Gastrocnemius medialis (tissue), 4 donors: ENCODE measurements around the gene PDZD7. TPM values are rescaled to one million over a fixed set of nuclear protein-coding genes. Genes with fewer than 3 reads are reported as not detected.

Experiments used
- ATAC-seq, 2 donors: fragments of 150-250 bp; one replicate each; pipeline ENCODE4 v1.9.1; 2016
- DNase-seq, 2 donors: peaks; one replicate each; pipeline ENCODE4 v3.0.0-alpha.2; 2019
- H3K27ac ChIP-seq, 4 donors: fragments of 200-600 bp; sonication (generic); 1 replicate in 1 of 4; 2 replicates in 3 of 4; pipeline ENCODE4 v1.5.1; 2016 to 2018; ENCODE audit warnings: mild to moderate bottlenecking in 2 of 4, moderate library complexity in 1 of 4
- H3K27me3 ChIP-seq, 3 donors: fragments of 200-600 bp; sonication (generic) in 2 of 3; 1 replicate in 1 of 3; 2 replicates in 2 of 3; pipeline versions ENCODE4 v1.5.1 to v1.6.0; 2016 to 2019; ENCODE audit warnings: mild to moderate bottlenecking in 1 of 3, moderate library complexity in 1 of 3
- H3K36me3 ChIP-seq, 2 donors: fragments of 200-600 bp; sonication (generic) in 1 of 2; one replicate each; pipeline ENCODE4 v1.5.1; 2017 to 2018
- H3K4me1 ChIP-seq, 2 donors: fragments of 200-600 bp; sonication (generic) in 1 of 2; one replicate each; pipeline ENCODE4 v1.5.1; 2016 to 2017; ENCODE audit warnings: mild to moderate bottlenecking in 2 of 2
- H3K4me3 ChIP-seq, 4 donors: fragments of 200-600 bp; sonication (generic) in 3 of 4; 1 replicate in 1 of 4; 2 replicates in 3 of 4; pipeline ENCODE4 v1.5.1; 2016 to 2019; ENCODE audit warnings: mild to moderate bottlenecking in 2 of 4
- H3K9me3 ChIP-seq, 3 donors: fragments of 200-600 bp; sonication (generic) in 2 of 3; 1 replicate in 1 of 3; 2 replicates in 2 of 3; pipeline ENCODE4 v1.5.1; 2016 to 2019
- POLR2A ChIP-seq, 2 donors: fragments of 450-650 bp; IDR thresholded peaks; one replicate each; pipeline ENCODE4 v1.6.1; 2017; ENCODE audit warnings: antibody characterized with exemption in 2 of 2, mild to moderate bottlenecking in 2 of 2, moderate library complexity in 2 of 2
- in situ Hi-C, 4 donors: fragments of 200-750 bp; cut with MboI; loops; one replicate each; pipeline versions ENCODE4 v1.15.0 to v1.8.0; 2017; ENCODE audit warnings: low sequenced_read_pairs in 4 of 4
- intact Hi-C: fragments of 100-400 bp; cut with DNase I; formaldehyde crosslinking; loops from one replicate; pipeline ENCODE4 v1.15.1; 2023; ENCODE audit warnings: low total_unique reads
- total RNA-seq, 4 donors: library from RNA; depleted of rRNA; stranded (reverse); fragments of >200 nt; gene quantifications; one replicate each; pipeline versions ENCODE4 v1.1.0 to v1.2.3, GENCODE V29; 2016
- TF ChIP-seq, protein P1 (sequence below), 5 experiments: fragments of 450-650 bp in 3 of 5; fragments of 200-600 bp in 2 of 5; sonication (generic) in 2 of 5; IDR thresholded peaks in 4 of 5; conservative IDR thresholded peaks in 1 of 5; 1 replicate in 4 of 5; 2 replicates in 1 of 5; pipeline ENCODE4 v1.5.1; 2016 to 2019; ENCODE audit warnings: antibody characterized with exemption in 5 of 5, mild to moderate bottlenecking in 3 of 5, moderate library complexity in 3 of 5

The PDZD7 gene
- total RNA-seq, 4 donors from 2014 or later: 0.11 TPM; not detected in 3

DNA sequence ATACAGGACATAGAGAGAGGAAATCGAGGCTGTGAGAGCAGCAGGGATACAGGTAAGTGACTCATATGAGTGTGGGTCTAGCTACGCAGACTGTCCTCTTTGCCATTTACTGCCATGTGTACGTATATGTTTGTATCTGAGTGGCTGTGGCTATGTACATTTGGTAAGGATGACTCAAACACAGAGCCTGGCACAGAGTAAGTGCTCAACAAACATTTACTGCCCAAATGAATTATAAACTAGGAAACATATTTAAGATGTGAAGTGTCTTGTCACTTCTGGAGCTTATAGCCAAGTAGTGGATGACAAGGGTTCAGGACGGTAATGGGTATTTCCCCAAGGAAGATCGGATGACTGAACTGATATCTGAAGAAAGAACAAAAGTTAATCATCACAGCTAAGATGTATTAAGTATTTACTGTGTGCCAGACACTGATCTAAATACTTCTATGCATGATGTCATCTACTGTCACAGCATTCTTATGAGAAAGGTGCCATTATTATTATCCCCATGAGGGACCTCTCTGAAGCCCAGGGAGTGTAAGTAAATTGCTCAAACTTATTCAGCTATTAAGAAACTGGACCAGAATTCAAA lies 49.7 kb downstream of the PDZD7 start:
- H3K27me3 ChIP-seq: no peaks in the 10 kb centered on the region
- no peak for TF ChIP-seq POLR2A (IDR thresholded peaks at IDR 0.05)
- TF ChIP-seq, protein P1, sequence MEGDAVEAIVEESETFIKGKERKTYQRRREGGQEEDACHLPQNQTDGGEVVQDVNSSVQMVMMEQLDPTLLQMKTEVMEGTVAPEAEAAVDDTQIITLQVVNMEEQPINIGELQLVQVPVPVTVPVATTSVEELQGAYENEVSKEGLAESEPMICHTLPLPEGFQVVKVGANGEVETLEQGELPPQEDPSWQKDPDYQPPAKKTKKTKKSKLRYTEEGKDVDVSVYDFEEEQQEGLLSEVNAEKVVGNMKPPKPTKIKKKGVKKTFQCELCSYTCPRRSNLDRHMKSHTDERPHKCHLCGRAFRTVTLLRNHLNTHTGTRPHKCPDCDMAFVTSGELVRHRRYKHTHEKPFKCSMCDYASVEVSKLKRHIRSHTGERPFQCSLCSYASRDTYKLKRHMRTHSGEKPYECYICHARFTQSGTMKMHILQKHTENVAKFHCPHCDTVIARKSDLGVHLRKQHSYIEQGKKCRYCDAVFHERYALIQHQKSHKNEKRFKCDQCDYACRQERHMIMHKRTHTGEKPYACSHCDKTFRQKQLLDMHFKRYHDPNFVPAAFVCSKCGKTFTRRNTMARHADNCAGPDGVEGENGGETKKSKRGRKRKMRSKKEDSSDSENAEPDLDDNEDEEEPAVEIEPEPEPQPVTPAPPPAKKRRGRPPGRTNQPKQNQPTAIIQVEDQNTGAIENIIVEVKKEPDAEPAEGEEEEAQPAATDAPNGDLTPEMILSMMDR (IDR thresholded peaks at IDR 0.05 in 4 of 5, conservative IDR thresholded peaks at IDR 0.05 in 1 of 5): no peak
- peaks cover 8 to 11% of the 10 kb centered on the region in 2 donors for H3K4me1 ChIP-seq
- no peak for DNase-seq
- intact Hi-C loops: no loop called here
- H3K36me3 ChIP-seq: peaks cover 0 to 33% of the 10 kb centered on the region in 2 donors
- in situ Hi-C loops: no loop called here
- H3K27ac ChIP-seq: no peak overlapping the region
- no peaks in the 10 kb centered on the region for H3K9me3 ChIP-seq
- H3K4me3 ChIP-seq: no peak overlapping the region
- no peak for ATAC-seq

DNA sequence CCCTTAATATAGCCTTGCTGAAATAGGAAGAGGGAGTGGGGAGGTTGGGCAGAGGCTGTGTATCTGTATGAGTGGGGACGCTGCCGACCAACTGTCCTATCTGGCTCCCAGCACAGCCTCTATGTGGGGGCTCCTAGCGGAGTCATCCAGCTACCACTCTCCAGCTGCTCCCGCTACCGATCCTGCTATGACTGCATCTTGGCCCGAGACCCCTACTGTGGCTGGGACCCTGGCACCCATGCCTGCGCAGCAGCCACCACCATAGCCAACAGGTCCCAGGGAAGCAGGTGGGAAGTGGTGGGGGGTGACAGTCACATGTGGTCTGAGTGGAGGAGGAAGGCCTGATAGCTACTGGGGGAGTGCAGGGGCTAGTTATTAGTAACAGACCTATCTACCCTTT lies 50.2 kb downstream of the PDZD7 start:
- Histone ChIP-seq H3K27me3 (no peaks in the 10 kb centered on the region), H3K36me3 (peaks cover 0 to 27% of the 10 kb centered on the region in 2 donors), H3K9me3 (no peaks in the 10 kb centered on the region), H3K4me1 (peaks cover 3 to 5% of the 10 kb centered on the region in 2 donors), H3K27ac (no peak overlapping the region), H3K4me3 (no peak overlapping the region)
- ATAC-seq (no peak), DNase-seq (no peak)
- in situ Hi-C loops: no loop called here
- intact Hi-C loops: no loop called here
- TF ChIP-seq, protein P1 (IDR thresholded peaks at IDR 0.05 in 4 of 5, conservative IDR thresholded peaks at IDR 0.05 in 1 of 5): no peak
- TF ChIP-seq POLR2A (IDR thresholded peaks at IDR 0.05): no peak

DNA sequence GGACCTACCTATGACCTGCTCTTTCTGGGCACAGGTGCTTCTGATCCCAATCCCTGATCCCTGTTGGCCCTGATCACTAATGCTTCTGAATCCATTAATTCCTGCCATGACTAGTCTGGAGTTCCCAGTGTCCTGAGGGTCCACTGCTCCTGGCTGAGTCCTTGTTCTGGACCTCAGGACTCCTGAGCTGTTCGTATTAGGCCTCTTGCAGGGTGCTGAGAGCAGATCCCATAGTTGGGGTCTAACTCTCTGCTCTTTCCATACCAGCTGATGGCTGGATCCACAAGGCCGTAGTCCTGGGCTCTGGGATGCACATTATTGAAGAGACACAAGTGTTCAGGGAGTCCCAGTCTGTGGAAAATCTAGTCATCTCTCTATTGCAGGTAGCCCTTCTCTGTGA lies 50.6 kb downstream of the PDZD7 start:
- Histone ChIP-seq H3K4me1 (peaks cover 0 to 1% of the 10 kb centered on the region in 2 donors), H3K9me3 (no peaks in the 10 kb centered on the region), H3K27me3 (no peaks in the 10 kb centered on the region), H3K4me3 (no peak overlapping the region), H3K27ac (no peak overlapping the region), H3K36me3 (peaks cover 0 to 23% of the 10 kb centered on the region in 2 donors)
- no peak for ATAC-seq
- peak in 1 of 2 donors; percentile 1 for DNase-seq
- intact Hi-C loops: no loop called here
- TF ChIP-seq POLR2A (IDR thresholded peaks at IDR 0.05): no peak
- TF ChIP-seq, protein P1 (IDR thresholded peaks at IDR 0.05 in 4 of 5, conservative IDR thresholded peaks at IDR 0.05 in 1 of 5): no peak
- in situ Hi-C loops: no loop called here

DNA sequence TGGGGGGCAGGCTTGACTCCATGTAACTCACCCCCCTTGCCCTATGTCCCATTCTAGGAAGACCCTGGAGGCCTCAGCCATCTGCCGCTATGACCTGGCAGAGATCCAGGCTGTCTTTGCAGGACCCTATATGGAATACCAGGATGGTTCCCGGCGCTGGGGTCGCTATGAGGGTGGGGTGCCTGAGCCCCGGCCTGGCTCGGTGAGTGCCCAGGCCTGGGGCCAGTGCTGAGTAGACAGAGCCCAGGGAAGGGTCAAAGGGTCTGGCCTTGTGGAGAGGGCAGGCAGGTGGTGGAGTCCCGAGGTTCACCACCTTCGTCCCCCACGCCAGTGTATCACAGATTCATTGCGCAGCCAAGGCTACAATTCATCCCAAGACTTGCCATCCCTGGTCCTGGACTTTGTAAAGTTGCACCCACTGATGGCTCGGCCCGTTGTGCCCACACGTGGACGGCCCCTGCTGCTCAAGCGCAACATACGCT lies 51.1 kb downstream of the PDZD7 start:
- Histone ChIP-seq H3K27me3 (no peaks in the 10 kb centered on the region), H3K36me3 (peaks cover 0 to 22% of the 10 kb centered on the region in 2 donors), H3K4me3 (no peak overlapping the region), H3K27ac (no peak overlapping the region), H3K4me1 (no peaks in the 10 kb centered on the region), H3K9me3 (no peaks in the 10 kb centered on the region)
- DNase-seq (peak in 1 of 2 donors; percentile 8), ATAC-seq (no peak)
- no peak for TF ChIP-seq POLR2A (IDR thresholded peaks at IDR 0.05)
- TF ChIP-seq, protein P1 (IDR thresholded peaks at IDR 0.05 in 4 of 5, conservative IDR thresholded peaks at IDR 0.05 in 1 of 5): no peak
- intact Hi-C loops: no loop called here
- in situ Hi-C loops: no loop called here

DNA sequence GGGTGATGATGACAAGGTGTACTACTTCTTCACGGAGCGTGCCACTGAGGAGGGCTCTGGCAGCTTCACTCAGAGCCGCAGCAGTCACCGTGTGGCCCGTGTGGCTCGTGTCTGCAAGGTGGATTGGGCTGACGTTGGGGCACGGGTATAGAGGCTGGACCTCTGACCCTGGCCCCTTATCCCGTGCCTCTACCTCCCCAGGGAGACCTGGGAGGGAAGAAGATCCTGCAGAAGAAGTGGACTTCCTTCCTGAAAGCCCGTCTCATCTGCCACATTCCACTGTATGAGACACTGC lies 52.1 kb downstream of the PDZD7 start:
- no peaks in the 10 kb centered on the region for H3K4me1 ChIP-seq
- no peak overlapping the region for H3K4me3 ChIP-seq
- ATAC-seq: no peak
- H3K27ac ChIP-seq: no peak overlapping the region
- peak in 1 of 2 donors; percentile 6 for DNase-seq
- H3K9me3 ChIP-seq: no peaks in the 10 kb centered on the region
- in situ Hi-C loops: no loop called here
- H3K27me3 ChIP-seq: no peaks in the 10 kb centered on the region
- intact Hi-C loops: no loop called here
- H3K36me3 ChIP-seq: peaks cover 0 to 22% of the 10 kb centered on the region in 2 donors
- no peak for TF ChIP-seq POLR2A (IDR thresholded peaks at IDR 0.05)
- TF ChIP-seq, protein P1 (IDR thresholded peaks at IDR 0.05 in 4 of 5, conservative IDR thresholded peaks at IDR 0.05 in 1 of 5): no peak
